ENCODE measurements around the gene GLDN.

DNA sequence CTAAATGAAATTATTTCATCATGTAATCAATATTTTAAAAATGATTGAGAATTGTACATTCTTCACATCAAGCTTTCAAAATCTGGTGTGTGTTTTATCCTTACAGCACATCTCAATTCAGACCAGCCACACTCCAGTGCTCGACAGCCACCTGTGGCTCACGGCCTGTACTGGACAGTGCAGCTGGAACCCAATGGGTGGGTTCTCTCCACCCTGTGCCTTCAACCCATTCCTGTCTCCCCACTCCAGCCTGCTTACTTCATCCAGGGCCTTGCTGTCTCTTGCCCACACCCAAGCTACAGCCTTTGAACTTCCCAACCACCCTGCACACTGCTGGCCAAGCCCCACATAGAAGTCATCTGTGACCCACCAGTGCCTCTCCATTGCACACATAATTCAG is 20.6 kb upstream of the GLDN start:
- TF ChIP-seq ZNF239 (tag by site-specific recombination; IDR thresholded peaks at IDR 0.05) = no peak
- TF ChIP-seq, protein P1, sequence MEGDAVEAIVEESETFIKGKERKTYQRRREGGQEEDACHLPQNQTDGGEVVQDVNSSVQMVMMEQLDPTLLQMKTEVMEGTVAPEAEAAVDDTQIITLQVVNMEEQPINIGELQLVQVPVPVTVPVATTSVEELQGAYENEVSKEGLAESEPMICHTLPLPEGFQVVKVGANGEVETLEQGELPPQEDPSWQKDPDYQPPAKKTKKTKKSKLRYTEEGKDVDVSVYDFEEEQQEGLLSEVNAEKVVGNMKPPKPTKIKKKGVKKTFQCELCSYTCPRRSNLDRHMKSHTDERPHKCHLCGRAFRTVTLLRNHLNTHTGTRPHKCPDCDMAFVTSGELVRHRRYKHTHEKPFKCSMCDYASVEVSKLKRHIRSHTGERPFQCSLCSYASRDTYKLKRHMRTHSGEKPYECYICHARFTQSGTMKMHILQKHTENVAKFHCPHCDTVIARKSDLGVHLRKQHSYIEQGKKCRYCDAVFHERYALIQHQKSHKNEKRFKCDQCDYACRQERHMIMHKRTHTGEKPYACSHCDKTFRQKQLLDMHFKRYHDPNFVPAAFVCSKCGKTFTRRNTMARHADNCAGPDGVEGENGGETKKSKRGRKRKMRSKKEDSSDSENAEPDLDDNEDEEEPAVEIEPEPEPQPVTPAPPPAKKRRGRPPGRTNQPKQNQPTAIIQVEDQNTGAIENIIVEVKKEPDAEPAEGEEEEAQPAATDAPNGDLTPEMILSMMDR (tag by site-specific recombination; IDR thresholded peaks at IDR 0.05) = no peak
- TF ChIP-seq ZBTB8A (tag by site-specific recombination; IDR thresholded peaks at IDR 0.05) = no peak
- no peak for TF ChIP-seq ZNF324 (tag by site-specific recombination; IDR thresholded peaks at IDR 0.05)
- no peak for TF ChIP-seq KLF10 (tag by site-specific recombination; IDR thresholded peaks at IDR 0.05)
- TF ChIP-seq, protein P2, sequence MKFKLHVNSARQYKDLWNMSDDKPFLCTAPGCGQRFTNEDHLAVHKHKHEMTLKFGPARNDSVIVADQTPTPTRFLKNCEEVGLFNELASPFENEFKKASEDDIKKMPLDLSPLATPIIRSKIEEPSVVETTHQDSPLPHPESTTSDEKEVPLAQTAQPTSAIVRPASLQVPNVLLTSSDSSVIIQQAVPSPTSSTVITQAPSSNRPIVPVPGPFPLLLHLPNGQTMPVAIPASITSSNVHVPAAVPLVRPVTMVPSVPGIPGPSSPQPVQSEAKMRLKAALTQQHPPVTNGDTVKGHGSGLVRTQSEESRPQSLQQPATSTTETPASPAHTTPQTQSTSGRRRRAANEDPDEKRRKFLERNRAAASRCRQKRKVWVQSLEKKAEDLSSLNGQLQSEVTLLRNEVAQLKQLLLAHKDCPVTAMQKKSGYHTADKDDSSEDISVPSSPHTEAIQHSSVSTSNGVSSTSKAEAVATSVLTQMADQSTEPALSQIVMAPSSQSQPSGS (tag by site-specific recombination; IDR thresholded peaks at IDR 0.05; ENCODE audit: low read depth) = no peak
